SK-N-SH treated with all-trans-retinoic acid at 6 μM for 48 hours (cell line): ENCODE results near the gene CLEC2D.
A peak's percentile ranks its signal among the peaks of the same experiment; 100 is the strongest.
"Not testable (repeated sequence)": the region's sequence is repeated elsewhere in the genome, so short reads cannot be mapped to it uniquely, and the experiment has no call there.

Source experiments
- ATAC-seq: fragments of 200-7000 bp; cut with Tn5 transposase; 3 replicates; pipeline ENCODE4 v1.9.1; 2020; ENCODE audit warnings: mild to moderate bottlenecking, moderate library complexity
- BACH2 ChIP-seq: fragments of 250-450 bp; sonication (Bioruptor Pico); IDR thresholded peaks from 2 replicates; pipeline ENCODE4 v1.9.0; 2021; ENCODE audit warnings: mild to moderate bottlenecking, borderline replicate concordance
- CSDC2 ChIP-seq: fragments of 250-450 bp; sonication (Bioruptor Pico); IDR thresholded peaks from 2 replicates; pipeline ENCODE4 v1.5.0; 2020; ENCODE audit warnings: mild to moderate bottlenecking, moderate library complexity
- ESRRG ChIP-seq: fragments of 250-450 bp; sonication (Bioruptor Pico); IDR thresholded peaks from 2 replicates; pipeline ENCODE4 v1.6.1; 2021; ENCODE audit warnings: mild to moderate bottlenecking
- GLIS3 ChIP-seq: fragments of 250-450 bp; sonication (Bioruptor Pico); IDR thresholded peaks from 2 replicates; pipeline ENCODE4 v1.5.0; 2020; ENCODE audit warnings: mild to moderate bottlenecking, moderate library complexity
- ISL1 ChIP-seq: fragments of 250-450 bp; sonication (Bioruptor Pico); IDR thresholded peaks from 2 replicates; pipeline ENCODE4 v2.1.2; 2022; ENCODE audit warnings: mild to moderate bottlenecking, moderate library complexity
- OSR1 ChIP-seq: fragments of 250-450 bp; sonication (Bioruptor Pico); IDR thresholded peaks from 2 replicates; pipeline ENCODE4 v1.8.0; 2022; ENCODE audit warnings: moderate library complexity, mild to moderate bottlenecking, inconsistent platforms
- RARB ChIP-seq: fragments of 250-450 bp; sonication (Bioruptor Pico); IDR thresholded peaks from 2 replicates; pipeline ENCODE4 v1.8.0; 2021; ENCODE audit warnings: mild to moderate bottlenecking, moderate library complexity
- SNAI2 ChIP-seq: fragments of 250-450 bp; sonication (Bioruptor Pico); IDR thresholded peaks from 2 replicates; pipeline ENCODE4 v1.5.0; 2020; ENCODE audit warnings: mild to moderate bottlenecking, moderate library complexity
- TOX ChIP-seq: fragments of 250-450 bp; sonication (Bioruptor Pico); IDR thresholded peaks from 2 replicates; pipeline ENCODE4 v1.8.0; 2021; ENCODE audit warnings: mild to moderate bottlenecking, moderate library complexity, borderline replicate concordance
- ZC3H10 ChIP-seq: fragments of 250-450 bp; sonication (Bioruptor Pico); IDR thresholded peaks from 2 replicates; pipeline ENCODE4 v1.5.1; 2021; ENCODE audit warnings: mild to moderate bottlenecking, moderate library complexity
- ZFP3 ChIP-seq: fragments of 250-450 bp; sonication (Bioruptor Pico); IDR thresholded peaks from 2 replicates; pipeline ENCODE4 v1.5.0; 2020; ENCODE audit warnings: mild to moderate bottlenecking, moderate library complexity
- ZFP30 ChIP-seq: fragments of 450-650 bp; formaldehyde crosslinking; IDR thresholded peaks from 2 replicates; pipeline ENCODE4 v1.5.0; 2022; ENCODE audit warnings: mild to moderate bottlenecking, moderate library complexity
- ZNF565 ChIP-seq: fragments of 450-650 bp; formaldehyde crosslinking; conservative IDR thresholded peaks from 2 replicates; pipeline ENCODE4 v1.5.0; 2020; ENCODE audit warnings: low read depth, mild to moderate bottlenecking, moderate library complexity
- ZNF70 ChIP-seq: fragments of 450-650 bp; formaldehyde crosslinking; IDR thresholded peaks from 2 replicates; pipeline ENCODE4 v1.5.0; 2020; ENCODE audit warnings: mild to moderate bottlenecking, moderate library complexity
- ZNF8 ChIP-seq: fragments of 450-650 bp; formaldehyde crosslinking; IDR thresholded peaks from 2 replicates; pipeline ENCODE4 v1.5.0; 2020; ENCODE audit warnings: mild to moderate bottlenecking, moderate library complexity
- TF ChIP-seq, protein P1 (sequence below): fragments of 250-450 bp; sonication (Bioruptor Pico); IDR thresholded peaks from 2 replicates; pipeline ENCODE4 v1.5.1; 2021; ENCODE audit warnings: mild to moderate bottlenecking, moderate library complexity
- TF ChIP-seq, protein P2 (sequence below): fragments of 250-450 bp; sonication (Bioruptor Pico); IDR thresholded peaks from 2 replicates; pipeline ENCODE4 v1.8.0; 2020; ENCODE audit warnings: mild to moderate bottlenecking, moderate library complexity, borderline replicate concordance
- TF ChIP-seq, protein P3 (sequence below): fragments of 250-450 bp; sonication (Bioruptor Pico); IDR thresholded peaks from 2 replicates; pipeline ENCODE4 v1.8.0; 2021; ENCODE audit warnings: low read depth, mild to moderate bottlenecking, moderate library complexity, borderline replicate concordance

Gene CLEC2D

DNA sequence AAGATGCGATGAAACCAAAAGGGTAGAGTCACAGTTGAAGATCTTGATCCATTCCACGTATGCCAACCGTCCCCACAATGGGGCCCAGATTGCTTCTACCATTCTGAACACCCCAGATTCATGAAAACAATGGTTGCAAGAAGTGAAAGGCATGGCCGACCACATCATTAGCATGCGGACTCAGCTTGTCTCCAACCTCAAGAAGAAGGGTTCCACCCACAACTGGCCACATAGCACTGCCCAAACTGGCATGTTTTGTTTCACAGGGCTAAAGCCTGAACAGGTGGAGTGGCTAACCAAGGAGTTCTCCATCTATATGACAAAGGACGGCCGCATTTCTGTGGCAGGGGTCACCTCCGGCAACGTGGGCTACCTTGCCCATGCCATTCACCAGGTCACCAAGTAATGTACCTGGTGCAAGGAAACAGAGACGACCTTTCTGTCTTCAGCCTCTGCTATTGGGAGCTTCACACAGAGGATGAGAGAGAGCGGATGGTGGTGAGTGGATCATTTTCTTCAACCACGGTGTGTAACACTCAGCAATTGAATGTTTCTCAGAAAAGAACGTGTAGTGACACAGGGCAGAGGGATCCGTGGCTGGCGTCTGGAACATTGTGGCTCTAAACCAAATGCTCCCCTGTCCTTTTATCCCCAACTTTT, 26.8 kb upstream of the CLEC2D start:
- TF ChIP-seq, protein P1, sequence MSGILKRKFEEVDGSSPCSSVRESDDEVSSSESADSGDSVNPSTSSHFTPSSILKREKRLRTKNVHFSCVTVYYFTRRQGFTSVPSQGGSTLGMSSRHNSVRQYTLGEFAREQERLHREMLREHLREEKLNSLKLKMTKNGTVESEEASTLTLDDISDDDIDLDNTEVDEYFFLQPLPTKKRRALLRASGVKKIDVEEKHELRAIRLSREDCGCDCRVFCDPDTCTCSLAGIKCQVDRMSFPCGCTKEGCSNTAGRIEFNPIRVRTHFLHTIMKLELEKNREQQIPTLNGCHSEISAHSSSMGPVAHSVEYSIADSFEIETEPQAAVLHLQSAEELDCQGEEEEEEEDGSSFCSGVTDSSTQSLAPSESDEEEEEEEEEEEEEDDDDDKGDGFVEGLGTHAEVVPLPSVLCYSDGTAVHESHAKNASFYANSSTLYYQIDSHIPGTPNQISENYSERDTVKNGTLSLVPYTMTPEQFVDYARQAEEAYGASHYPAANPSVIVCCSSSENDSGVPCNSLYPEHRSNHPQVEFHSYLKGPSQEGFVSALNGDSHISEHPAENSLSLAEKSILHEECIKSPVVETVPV (CRISPR knock-in tag) = no peak
- TF ChIP-seq ZFP3 (CRISPR knock-in tag) (no peak), RARB (CRISPR knock-in tag) (no peak), TOX (CRISPR knock-in tag) (no peak), ZNF70 (CRISPR knock-in tag) (no peak), ZC3H10 (CRISPR knock-in tag) (no peak), GLIS3 (CRISPR knock-in tag) (no peak), SNAI2 (CRISPR knock-in tag) (no peak), ESRRG (no peak), ZFP30 (CRISPR knock-in tag) (no peak), BACH2 (no peak), ZNF565 (CRISPR knock-in tag) (no peak), CSDC2 (CRISPR knock-in tag) (no peak)
- TF ChIP-seq, protein P2, sequence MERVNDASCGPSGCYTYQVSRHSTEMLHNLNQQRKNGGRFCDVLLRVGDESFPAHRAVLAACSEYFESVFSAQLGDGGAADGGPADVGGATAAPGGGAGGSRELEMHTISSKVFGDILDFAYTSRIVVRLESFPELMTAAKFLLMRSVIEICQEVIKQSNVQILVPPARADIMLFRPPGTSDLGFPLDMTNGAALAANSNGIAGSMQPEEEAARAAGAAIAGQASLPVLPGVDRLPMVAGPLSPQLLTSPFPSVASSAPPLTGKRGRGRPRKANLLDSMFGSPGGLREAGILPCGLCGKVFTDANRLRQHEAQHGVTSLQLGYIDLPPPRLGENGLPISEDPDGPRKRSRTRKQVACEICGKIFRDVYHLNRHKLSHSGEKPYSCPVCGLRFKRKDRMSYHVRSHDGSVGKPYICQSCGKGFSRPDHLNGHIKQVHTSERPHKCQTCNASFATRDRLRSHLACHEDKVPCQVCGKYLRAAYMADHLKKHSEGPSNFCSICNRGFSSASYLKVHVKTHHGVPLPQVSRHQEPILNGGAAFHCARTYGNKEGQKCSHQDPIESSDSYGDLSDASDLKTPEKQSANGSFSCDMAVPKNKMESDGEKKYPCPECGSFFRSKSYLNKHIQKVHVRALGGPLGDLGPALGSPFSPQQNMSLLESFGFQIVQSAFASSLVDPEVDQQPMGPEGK (CRISPR knock-in tag) = no peak
- TF ChIP-seq, protein P3, sequence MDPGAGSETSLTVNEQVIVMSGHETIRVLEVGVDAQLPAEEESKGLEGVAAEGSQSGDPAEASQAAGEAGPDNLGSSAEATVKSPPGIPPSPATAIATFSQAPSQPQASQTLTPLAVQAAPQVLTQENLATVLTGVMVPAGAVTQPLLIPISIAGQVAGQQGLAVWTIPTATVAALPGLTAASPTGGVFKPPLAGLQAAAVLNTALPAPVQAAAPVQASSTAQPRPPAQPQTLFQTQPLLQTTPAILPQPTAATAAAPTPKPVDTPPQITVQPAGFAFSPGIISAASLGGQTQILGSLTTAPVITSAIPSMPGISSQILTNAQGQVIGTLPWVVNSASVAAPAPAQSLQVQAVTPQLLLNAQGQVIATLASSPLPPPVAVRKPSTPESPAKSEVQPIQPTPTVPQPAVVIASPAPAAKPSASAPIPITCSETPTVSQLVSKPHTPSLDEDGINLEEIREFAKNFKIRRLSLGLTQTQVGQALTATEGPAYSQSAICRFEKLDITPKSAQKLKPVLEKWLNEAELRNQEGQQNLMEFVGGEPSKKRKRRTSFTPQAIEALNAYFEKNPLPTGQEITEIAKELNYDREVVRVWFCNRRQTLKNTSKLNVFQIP = no peak
- no peak for ATAC-seq

DNA sequence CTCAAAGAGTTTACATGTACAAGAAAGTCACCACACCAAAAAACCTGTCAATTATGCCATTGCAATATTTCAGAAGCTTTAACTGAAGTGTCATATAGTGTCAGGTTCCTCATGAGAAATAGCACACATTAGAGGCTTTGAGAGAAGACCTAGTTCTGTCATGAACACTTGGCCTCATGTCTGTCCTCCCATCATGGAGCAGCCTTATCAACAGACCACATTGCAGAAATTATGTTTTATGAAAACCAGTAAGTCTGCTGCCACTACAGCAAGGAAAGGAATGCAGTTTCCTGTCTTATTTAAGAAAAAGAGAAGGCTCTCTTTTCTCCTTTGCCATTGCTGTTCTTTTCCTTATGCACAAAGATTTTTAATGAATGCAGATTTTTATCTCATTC, 26.2 kb upstream of the CLEC2D start:
- no peak for TF ChIP-seq ZC3H10 (CRISPR knock-in tag)
- TF ChIP-seq OSR1 (CRISPR knock-in tag) = no peak
- no peak for TF ChIP-seq ZNF70 (CRISPR knock-in tag)
- no peak for TF ChIP-seq ESRRG

GRCh38 chr12:9644985-9645551, 24.4 kb upstream of the CLEC2D start:
- not testable (repeated sequence) for ATAC-seq

More for the DNA sequence above, 26.2 kb upstream of the CLEC2D start:
- ATAC-seq = no peak

DNA sequence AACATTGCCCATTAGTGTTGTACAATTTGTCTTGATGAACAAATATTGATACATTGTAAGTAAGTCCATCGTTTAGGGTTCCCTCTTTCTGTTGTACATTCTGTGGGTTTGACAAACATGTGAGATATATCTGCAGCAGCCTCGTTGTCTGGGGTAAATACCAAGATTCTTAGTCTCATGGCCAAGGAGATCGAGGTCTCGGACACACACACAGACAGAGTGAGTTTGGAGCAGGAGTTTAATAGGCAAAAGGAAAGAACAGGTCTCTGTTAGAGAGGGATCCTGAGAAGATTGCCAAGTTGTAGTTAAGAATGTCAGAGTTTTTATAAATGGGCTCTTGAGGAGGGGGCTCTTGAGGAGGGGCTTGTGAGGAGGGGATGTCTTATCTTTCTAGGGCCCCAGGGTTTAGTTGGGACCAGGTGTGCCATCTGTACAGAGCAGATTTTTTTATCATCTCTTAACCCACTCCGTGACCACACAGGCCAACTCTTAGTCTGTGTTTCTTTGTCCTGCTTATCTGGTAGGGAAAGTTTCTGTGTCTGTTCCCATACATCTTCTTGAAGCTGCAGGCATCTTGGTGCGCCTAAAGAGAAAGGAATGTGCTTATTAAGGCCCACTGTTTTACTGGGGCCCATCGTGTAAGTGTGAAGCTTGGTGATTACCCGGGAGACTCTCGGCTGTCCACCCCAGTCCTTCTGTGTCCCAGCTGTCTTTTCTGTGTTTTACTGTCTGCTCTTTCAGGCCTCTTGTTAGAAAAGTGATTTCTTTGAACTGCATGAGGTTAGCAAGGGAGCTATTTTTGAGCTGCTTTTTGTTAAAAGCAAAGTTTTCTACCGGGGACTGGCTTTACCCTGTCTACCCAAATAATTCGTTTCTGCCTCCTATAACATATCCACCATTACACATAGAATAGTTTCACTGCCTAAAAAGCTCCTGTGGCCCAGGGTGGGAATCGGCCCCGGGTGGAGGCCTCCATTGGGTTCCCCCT, 22.4 kb upstream of the CLEC2D start:
- no peak for TF ChIP-seq ZFP30 (CRISPR knock-in tag)
- TF ChIP-seq BACH2 = no peak
- TF ChIP-seq ZNF8 (CRISPR knock-in tag) = no peak
- TF ChIP-seq CSDC2 (CRISPR knock-in tag) = no peak
- TF ChIP-seq ESRRG = no peak
- TF ChIP-seq ISL1 (CRISPR knock-in tag) = no peak
- TF ChIP-seq OSR1 (CRISPR knock-in tag) = no peak
- no peak for TF ChIP-seq ZFP3 (CRISPR knock-in tag)
- TF ChIP-seq, protein P3 = no peak
- no peak for TF ChIP-seq ZNF565 (CRISPR knock-in tag)
- TF ChIP-seq, all 23 proteins: peak for 0
- ATAC-seq = peak; percentile 31
